ENCODE results near the gene CFAP92. TPM values are rescaled to one million over a fixed set of nuclear protein-coding genes. Genes with fewer than 3 reads are reported as not detected.

The CFAP92 gene
- total and polyA plus RNA-seq, 2 donors (not counting 3 experiments of a cell fraction or from before 2014, with no cell fraction given): 0.04 to 0.62 TPM

DNA sequence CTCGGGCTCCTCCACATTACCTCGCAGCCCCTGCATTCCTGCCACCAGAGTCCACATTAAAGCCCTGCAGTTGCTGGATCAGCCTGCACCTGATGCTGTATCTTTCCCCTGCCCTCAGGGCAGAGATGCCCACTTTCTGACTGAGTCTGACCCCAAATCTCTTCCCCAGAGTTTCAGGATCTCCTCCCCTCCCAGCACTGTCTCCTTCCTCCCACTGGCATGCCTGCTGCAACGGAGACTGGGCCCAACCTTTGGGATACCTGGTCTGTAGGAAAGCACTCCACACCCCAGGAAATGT, 46.1 kb upstream of the CFAP92 start:
- Histone ChIP-seq H3K4me3 (replicated peaks in 1 of 3; ENCODE audit: insufficient read depth in 1 of 3, low read depth in 1 of 3, low read length in 3 of 3) (no peak overlapping the region), H3K4me1 (ENCODE audit: control insufficient read depth, extremely low read depth, insufficient read depth, low read length) (no peaks in the 10 kb centered on the region), H3K36me3 (ENCODE audit: control insufficient read depth in 2 of 2, extremely low read depth in 1 of 2, insufficient read depth in 2 of 2, low read length in 2 of 2) (no peaks in the 10 kb centered on the region), H3K79me2 (ENCODE audit: control insufficient read depth, insufficient read depth, low read length) (no peaks in the 10 kb centered on the region), H3K9ac (replicated peaks; ENCODE audit: extremely low read depth, insufficient read depth, low read length) (no peak overlapping the region), H3K27me3 (ENCODE audit: control insufficient read depth in 2 of 2, insufficient read depth in 2 of 2, low read length in 2 of 2) (no peaks in the 10 kb centered on the region), H2AFZ (ENCODE audit: low read depth, low read length) (no peak overlapping the region), H4K20me1 (replicated peaks; ENCODE audit: control insufficient read depth, extremely low read depth, insufficient read depth, low read length) (no peaks in the 10 kb centered on the region), H3K4me2 (ENCODE audit: insufficient read depth, low read length) (no peak overlapping the region), H3K9me3 (replicated peaks; ENCODE audit: control insufficient read depth, insufficient read depth, low read length) (no peaks in the 10 kb centered on the region), H3K27ac (ENCODE audit: insufficient read depth, low read depth, low read length) (no peak overlapping the region), H3K9me1 (replicated peaks; ENCODE audit: control insufficient read depth, extremely low read depth, insufficient read depth, low read length) (no peaks in the 10 kb centered on the region)
- TF ChIP-seq POLR2A (IDR thresholded peaks at IDR 0.05; ENCODE audit: low read depth, low read length) (no peak), FOS (IDR thresholded peaks at IDR 0.05; ENCODE audit: borderline replicate concordance, insufficient read depth, low read length) (no peak), JUN (IDR thresholded peaks at IDR 0.05; ENCODE audit: borderline replicate concordance, insufficient read depth, insufficient read length, low read depth) (no peak), EZH2 (IDR thresholded peaks at IDR 0.05; ENCODE audit: borderline replicate concordance, low read depth, low read length, severe bottlenecking) (no peak), GATA2 (IDR thresholded peaks at IDR 0.05; ENCODE audit: insufficient read depth, insufficient read length, low read depth, low read length) (no peak), MYC (IDR thresholded peaks at IDR 0.05; ENCODE audit: low read depth, low read length) (no peak), POLR2AphosphoS5 (IDR thresholded peaks at IDR 0.05; ENCODE audit: insufficient read depth, low read depth, low read length) (no peak)
- TF ChIP-seq, protein P1, sequence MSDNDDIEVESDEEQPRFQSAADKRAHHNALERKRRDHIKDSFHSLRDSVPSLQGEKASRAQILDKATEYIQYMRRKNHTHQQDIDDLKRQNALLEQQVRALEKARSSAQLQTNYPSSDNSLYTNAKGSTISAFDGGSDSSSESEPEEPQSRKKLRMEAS (IDR thresholded peaks at IDR 0.05; ENCODE audit: insufficient read depth, insufficient read length): no peak
- TF ChIP-seq, protein P2, sequence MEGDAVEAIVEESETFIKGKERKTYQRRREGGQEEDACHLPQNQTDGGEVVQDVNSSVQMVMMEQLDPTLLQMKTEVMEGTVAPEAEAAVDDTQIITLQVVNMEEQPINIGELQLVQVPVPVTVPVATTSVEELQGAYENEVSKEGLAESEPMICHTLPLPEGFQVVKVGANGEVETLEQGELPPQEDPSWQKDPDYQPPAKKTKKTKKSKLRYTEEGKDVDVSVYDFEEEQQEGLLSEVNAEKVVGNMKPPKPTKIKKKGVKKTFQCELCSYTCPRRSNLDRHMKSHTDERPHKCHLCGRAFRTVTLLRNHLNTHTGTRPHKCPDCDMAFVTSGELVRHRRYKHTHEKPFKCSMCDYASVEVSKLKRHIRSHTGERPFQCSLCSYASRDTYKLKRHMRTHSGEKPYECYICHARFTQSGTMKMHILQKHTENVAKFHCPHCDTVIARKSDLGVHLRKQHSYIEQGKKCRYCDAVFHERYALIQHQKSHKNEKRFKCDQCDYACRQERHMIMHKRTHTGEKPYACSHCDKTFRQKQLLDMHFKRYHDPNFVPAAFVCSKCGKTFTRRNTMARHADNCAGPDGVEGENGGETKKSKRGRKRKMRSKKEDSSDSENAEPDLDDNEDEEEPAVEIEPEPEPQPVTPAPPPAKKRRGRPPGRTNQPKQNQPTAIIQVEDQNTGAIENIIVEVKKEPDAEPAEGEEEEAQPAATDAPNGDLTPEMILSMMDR (IDR thresholded peaks at IDR 0.05; ENCODE audit: extremely low read depth in 1 of 2, insufficient read depth in 1 of 2, low read depth in 1 of 2, low read length in 2 of 2): no peak
- intact Hi-C loops (cut with micrococcal nuclease) (no loop called here), dilution Hi-C loops (cut with MboI; ENCODE audit: extremely low pct_ligation_motif_present, low sequenced_read_pairs) (no loop called here)
- no peak for FAIRE-seq
- BruUV-seq (replicated peaks): no TSS peak
- no peak for DNase-seq (ENCODE audit: low read depth, low spot score)
- POLR2A ChIA-PET: no interaction called here
- CTCF ChIA-PET: no interaction called here
